Keratinocyte (primary cell): ENCODE data around the gene MRGPRD.

Experiments used
- CTCF ChIP-seq, 3 experiments: IDR thresholded peaks in 1 of 3; conservative IDR thresholded peaks in 1 of 3; optimal IDR thresholded peaks in 1 of 3; 2 replicates in 2 of 3; 3 replicates in 1 of 3; pipeline versions ENCODE3 to v1.5.1; 2011; ENCODE audit warnings: low read length in 3 of 3, mild to moderate bottlenecking in 3 of 3, moderate library complexity in 2 of 3, control low read depth in 1 of 3, inconsistent platforms in 1 of 3; ENCODE audit not compliant: insufficient read depth in 2 of 3; ENCODE audit errors: extremely low read depth in 1 of 3
- EZH2 ChIP-seq: IDR thresholded peaks from one replicate; pipeline ENCODE4 v1.6.1; 2012; ENCODE audit warnings: inconsistent platforms, mild to moderate bottlenecking, low read length, moderate library complexity

DNA sequence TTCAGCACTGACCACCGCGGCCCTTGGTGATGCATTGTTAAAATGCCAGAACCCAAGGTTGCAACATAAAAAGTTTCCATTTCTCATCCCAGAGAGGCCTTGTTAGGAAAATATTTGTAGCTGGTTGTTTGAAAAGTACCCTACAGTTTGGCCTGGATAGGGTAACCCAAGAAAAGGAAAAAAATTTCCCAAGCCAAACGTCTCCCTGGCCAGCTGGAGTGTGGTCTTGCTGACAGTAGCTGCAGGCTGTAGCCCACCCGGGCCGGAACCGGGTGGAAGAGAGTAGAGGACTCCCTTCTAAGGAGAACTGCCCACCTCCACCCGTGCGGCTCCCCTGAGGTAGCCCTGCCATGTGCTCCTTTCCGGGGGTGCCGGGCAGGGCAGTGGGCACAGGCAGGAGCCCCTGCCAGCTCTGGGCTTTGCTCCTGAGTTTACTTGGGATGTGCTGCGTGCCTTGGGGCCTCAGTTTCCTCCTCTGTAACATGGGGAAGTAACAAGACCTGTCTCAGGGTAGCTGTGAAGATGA is 38.6 kb downstream of the MRGPRD start:
- TF ChIP-seq CTCF (optimal IDR thresholded peaks at IDR 0.05 in 1 of 3, IDR thresholded peaks at IDR 0.05 in 1 of 3, conservative IDR thresholded peaks at IDR 0.05 in 1 of 3; ENCODE audit: extremely low read depth in 1 of 3, insufficient read depth in 2 of 3, low read length in 3 of 3) (no peak), EZH2 (no peak)
